22Rv1 (cell line): ENCODE results near the gene DHRS9.

Experiments used
- H3K27ac ChIP-seq: fragments of 450-650 bp; 2 replicates; pipeline ENCODE4 v1.5.1; 2017
- CTCF ChIP-seq: fragments of 450-650 bp; IDR thresholded peaks from 2 replicates; pipeline ENCODE4 v1.5.1; 2017; ENCODE audit warnings: mild to moderate bottlenecking
- ZFX ChIP-seq: fragments of 450-650 bp; IDR thresholded peaks from 2 replicates; pipeline ENCODE4 v1.6.1; 2017; ENCODE audit warnings: antibody characterized with exemption, borderline replicate concordance

Gene DHRS9

GRCh38 chr2:169077674-169078240, 8.4 kb downstream of the DHRS9 start:
- H3K27ac ChIP-seq = no peak overlapping the region

GRCh38 chr2:169080250-169081069, 11.1 kb downstream of the DHRS9 start:
- TF ChIP-seq ZFX (no peak), CTCF (no peak)
- no peak overlapping the region for H3K27ac ChIP-seq

More at GRCh38 chr2:169077674-169078240, 8.4 kb downstream of the DHRS9 start:
- no peak for TF ChIP-seq CTCF
- no peak for TF ChIP-seq ZFX

GRCh38 chr2:169081551-169081950, 12.2 kb downstream of the DHRS9 start:
- no peak for TF ChIP-seq ZFX
- no peak for TF ChIP-seq CTCF
- no peak overlapping the region for H3K27ac ChIP-seq

GRCh38 chr2:169082995-169083394, 13.6 kb downstream of the DHRS9 start:
- TF ChIP-seq ZFX = no peak
- no peak for TF ChIP-seq CTCF
- H3K27ac ChIP-seq = no peak overlapping the region

GRCh38 chr2:169086893-169087467, 17.6 kb downstream of the DHRS9 start:
- H3K27ac ChIP-seq = no peak overlapping the region
- TF ChIP-seq ZFX (no peak), CTCF (no peak)

GRCh38 chr2:169087757-169088379, 18.5 kb downstream of the DHRS9 start:
- TF ChIP-seq CTCF = no peak
- H3K27ac ChIP-seq = no peak overlapping the region

- TF ChIP-seq CTCF = no peak
- TF ChIP-seq ZFX = no peak
These were observed 19.8 kb downstream of the DHRS9 start for GRCh38 chr2:169089182-169089581.

More at GRCh38 chr2:169089182-169089581, 19.8 kb downstream of the DHRS9 start:
- no peak overlapping the region for H3K27ac ChIP-seq
